HCT116 (cell line): ENCODE data around the gene ATP6V0A1. TPM values are rescaled to one million over a fixed set of nuclear protein-coding genes. Genes with fewer than 3 reads are reported as not detected.
A peak's percentile ranks its signal among the peaks of the same experiment; 100 is the strongest.

Experiments used
- ATAC-seq: fragments of 200-7000 bp; cut with Tn5 transposase; 2 replicates; pipeline ENCODE4 v1.9.1; 2020; ENCODE audit warnings: mild to moderate bottlenecking, moderate library complexity
- BruUV-seq: library from RNA; stranded (reverse); fragments of 400-500 nt; replicated peaks from 2 replicates; lab custom pipeline; 2021; lab: Mats Ljungman, UMichigan
- CTCF ChIA-PET: fragments of 300-600 bp; sonication (Branson Sonifier 250); formaldehyde crosslinking; loops from one replicate; lab custom pipeline; 2021; ENCODE audit warnings: antibody characterized with exemption; lab: Charles Lee
- POLR2A ChIA-PET: fragments of 300-600, 350-600 bp; sonication (Branson Sonifier 250); formaldehyde crosslinking; loops from one replicate; lab custom pipeline; 2021; ENCODE audit warnings: antibody characterized with exemption; lab: Charles Lee
- RAD21 ChIA-PET, 2 experiments: fragments of 300-600 bp; sonication (Branson Sonifier 250); formaldehyde crosslinking; loops; one replicate each; lab custom pipeline; 2023; ENCODE audit warnings: low total read pairs in 2 of 2; ENCODE audit not compliant: uncharacterized antibody in 2 of 2, unreplicated experiment in 2 of 2, low non-redundant PET in 1 of 2; lab: Charles Lee
- DNase-seq: peaks from one replicate; pipeline ENCODE4 v3.0.0-alpha.2; 2010; ENCODE audit warnings: low read depth, low spot score
- H2AFZ ChIP-seq: fragments of 200-600 bp; shearing (Covaris generic), sonication (generic); 2 replicates; pipeline ENCODE4 v1.6.1; 2017; ENCODE audit warnings: low read depth, mixed run types, mixed read lengths, antibody characterized with exemption, low read length; ENCODE audit not compliant: poor library complexity, severe bottlenecking
- H3K27ac ChIP-seq: 2 replicates; pipeline ENCODE4 v1.5.1; 2012; ENCODE audit warnings: low read depth, low read length
- H3K27me3 ChIP-seq: fragments of 200-600 bp; sonication (generic); 2 replicates; pipeline ENCODE4 v1.6.1; 2016; ENCODE audit warnings: mixed run types, low read length, mixed read lengths; ENCODE audit not compliant: insufficient read depth
- H3K36me3 ChIP-seq, 2 experiments: fragments of 200-500 bp in 1 of 2; fragments of 200-600 bp in 1 of 2; sonication (Bioruptor generic) in 1 of 2; sonication (generic) in 1 of 2; 2 replicates each; pipeline versions ENCODE4 v1.5.1 to v1.6.1; 2014 to 2016; ENCODE audit warnings: low read length in 2 of 2, inconsistent platforms in 1 of 2, mixed read lengths in 1 of 2, mixed run types in 1 of 2; ENCODE audit not compliant: insufficient read depth in 2 of 2, control insufficient read depth in 1 of 2
- H3K4me1 ChIP-seq, 2 experiments: fragments of 200-600 bp in 1 of 2; sonication (generic) in 1 of 2; 2 replicates each; pipeline versions ENCODE4 v1.5.1 to v1.6.1; 2012 to 2017; ENCODE audit warnings: low read length in 2 of 2, inconsistent platforms in 1 of 2, mild to moderate bottlenecking in 1 of 2, mixed read lengths in 1 of 2, mixed run types in 1 of 2, moderate library complexity in 1 of 2; ENCODE audit not compliant: insufficient read depth in 2 of 2, control insufficient read depth in 1 of 2
- H3K4me2 ChIP-seq: fragments of 200-600 bp; sonication (generic); 2 replicates; pipeline ENCODE4 v1.6.1; 2017; ENCODE audit warnings: mixed run types, low read length, mixed read lengths
- H3K4me3 ChIP-seq, 2 experiments: fragments of 200-600 bp in 1 of 2; sonication (generic) in 1 of 2; replicated peaks in 1 of 2; 2 replicates each; pipeline ENCODE4 v1.5.1; 2011 to 2016; ENCODE audit warnings: low read length in 2 of 2, control low read depth in 1 of 2, low read depth in 1 of 2, mild to moderate bottlenecking in 1 of 2, mixed read lengths in 1 of 2, mixed run types in 1 of 2
- H3K79me2 ChIP-seq: fragments of 200-600 bp; sonication (generic); 2 replicates; pipeline ENCODE4 v1.6.1; 2017; ENCODE audit warnings: mild to moderate bottlenecking, mixed run types, low read length, moderate library complexity, mixed read lengths; ENCODE audit not compliant: insufficient read depth
- H3K9ac ChIP-seq: fragments of 200-600 bp; sonication (generic); 2 replicates; pipeline ENCODE4 v1.6.1; 2016; ENCODE audit warnings: low read length, mixed read lengths
- H3K9me2 ChIP-seq: fragments of 200-600 bp; sonication (generic), shearing (Covaris generic); 2 replicates; pipeline ENCODE4 v1.6.1; 2017; ENCODE audit warnings: mixed run types, mild to moderate bottlenecking, moderate library complexity; ENCODE audit not compliant: insufficient read depth
- H3K9me3 ChIP-seq, 2 experiments: fragments of 200-500 bp in 1 of 2; fragments of 200-600 bp in 1 of 2; sonication (Bioruptor generic) in 1 of 2; sonication (generic) in 1 of 2; 2 replicates each; pipeline ENCODE4 v1.6.1; 2014 to 2017; ENCODE audit warnings: low read length in 2 of 2, mixed read lengths in 2 of 2, inconsistent platforms in 1 of 2, low read depth in 1 of 2, mild to moderate bottlenecking in 1 of 2, mixed run types in 1 of 2, moderate library complexity in 1 of 2; ENCODE audit not compliant: control insufficient read depth in 1 of 2, insufficient read depth in 1 of 2
- H4K20me1 ChIP-seq: fragments of 200-600 bp; sonication (generic), shearing (Covaris generic); 2 replicates; pipeline ENCODE4 v1.6.1; 2017; ENCODE audit warnings: mixed run types, mild to moderate bottlenecking, moderate library complexity; ENCODE audit not compliant: insufficient read depth
- FOSL1 ChIP-seq: IDR thresholded peaks from 2 replicates; pipeline ENCODE4 v1.6.1; 2012; ENCODE audit warnings: low read depth
- RAD21 ChIP-seq: IDR thresholded peaks from 2 replicates; pipeline ENCODE4 v1.6.1; 2012; ENCODE audit warnings: low read depth, mild to moderate bottlenecking
- SRF ChIP-seq: IDR thresholded peaks from 2 replicates; pipeline ENCODE4 v1.6.1; 2012; ENCODE audit warnings: low read depth
- intact Hi-C: fragments of 100-400 bp; cut with micrococcal nuclease; formaldehyde crosslinking; loops from 2 replicates; pipeline ENCODE4 v1.10.0; 2022
- total RNA-seq: library from RNA; stranded (reverse); gene quantifications from one replicate; pipeline ENCODE4 v1.2.1, GENCODE V29; 2021; ENCODE audit not compliant: unreplicated experiment
- TF ChIP-seq, protein P1 (sequence below): IDR thresholded peaks from 2 replicates; pipeline ENCODE4 v1.6.1; 2012
- TF ChIP-seq, protein P2 (sequence below), 3 experiments: fragments of 200-600 bp in 1 of 3; sonication (generic) in 1 of 3; IDR thresholded peaks in 2 of 3; conservative IDR thresholded peaks in 1 of 3; 2 replicates each; pipeline ENCODE4 v1.5.1; 2012 to 2017; ENCODE audit warnings: low read depth in 2 of 3, low read length in 2 of 3, antibody characterized with exemption in 1 of 3, borderline replicate concordance in 1 of 3, control low read depth in 1 of 3, mild to moderate bottlenecking in 1 of 3, mixed read lengths in 1 of 3, mixed run types in 1 of 3, moderate library complexity in 1 of 3; ENCODE audit not compliant: insufficient read depth in 1 of 3

The ATP6V0A1 gene
- total RNA-seq, 1 experiment from 2014 or later: 65.2 TPM

DNA sequence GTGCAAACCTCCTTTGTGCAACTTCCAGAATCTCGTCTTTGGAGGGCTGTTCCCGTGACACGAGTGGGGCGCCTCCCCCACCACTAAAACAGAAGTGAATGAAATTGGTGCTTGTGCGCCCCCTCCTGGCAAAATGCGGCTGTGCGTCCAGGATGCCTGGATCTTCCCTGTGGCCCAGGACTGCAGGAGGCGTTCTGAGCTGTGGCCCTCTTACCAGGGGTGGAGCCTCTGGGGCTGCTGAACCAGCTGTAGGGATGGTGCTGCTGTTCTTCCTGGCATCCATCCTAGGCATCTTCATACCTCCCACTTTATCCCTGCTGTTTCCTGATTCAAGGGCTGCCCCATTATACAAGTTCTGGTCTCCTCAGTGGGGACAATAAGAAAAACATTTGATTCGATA, 58.8 kb downstream of the ATP6V0A1 start:
- ChIA-PET POLR2A (interaction anchor here (0.6 to 4.6 kb wide), 3 partner anchors 10 to 516 kb away, joined by 3 to 28 read pairs (median 7); partner anchors contain the start of gene CAVIN1), CTCF (interaction anchor here (0.5 to 2.6 kb wide), 26 partner anchors 10 to 295 kb away, joined by 3 to 22 read pairs (median 4); partner anchors contain the start of genes CAVIN1, NAGLU and STAT3), RAD21 (interaction anchor here (0.6 to 1.2 kb wide), 3 partner anchors 9 to 10 kb away, joined by 3 to 6 read pairs (median 3); no protein-coding TSS in a partner anchor)
- Histone ChIP-seq H4K20me1 (no peaks in the 10 kb centered on the region), H3K4me2 (peak overlapping the region; percentile 78), H3K79me2 (no peaks in the 10 kb centered on the region), H3K9me3 (no peaks in the 10 kb centered on the region), H3K36me3 (peaks cover 3 to 5% of the 10 kb centered on the region in 2 experiments; a peak in 3 of 4 replicates), H3K27me3 (no peaks in the 10 kb centered on the region), H2AFZ (no peak overlapping the region), H3K4me3 (no peak overlapping the region), H3K27ac (peak overlapping the region; percentile 93), H3K9me2 (no peaks in the 10 kb centered on the region), H3K9ac (peak overlapping the region; percentile 63), H3K4me1 (peaks cover 39 to 52% of the 10 kb centered on the region in 2 experiments)
- ATAC-seq (peak; percentile 75), DNase-seq (peak; percentile 56)
- TF ChIP-seq RAD21: peak; percentile 91
- no peak for TF ChIP-seq FOSL1
- TF ChIP-seq SRF: no peak
- TF ChIP-seq, protein P1, sequence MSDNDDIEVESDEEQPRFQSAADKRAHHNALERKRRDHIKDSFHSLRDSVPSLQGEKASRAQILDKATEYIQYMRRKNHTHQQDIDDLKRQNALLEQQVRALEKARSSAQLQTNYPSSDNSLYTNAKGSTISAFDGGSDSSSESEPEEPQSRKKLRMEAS: no peak
- TF ChIP-seq, protein P2, sequence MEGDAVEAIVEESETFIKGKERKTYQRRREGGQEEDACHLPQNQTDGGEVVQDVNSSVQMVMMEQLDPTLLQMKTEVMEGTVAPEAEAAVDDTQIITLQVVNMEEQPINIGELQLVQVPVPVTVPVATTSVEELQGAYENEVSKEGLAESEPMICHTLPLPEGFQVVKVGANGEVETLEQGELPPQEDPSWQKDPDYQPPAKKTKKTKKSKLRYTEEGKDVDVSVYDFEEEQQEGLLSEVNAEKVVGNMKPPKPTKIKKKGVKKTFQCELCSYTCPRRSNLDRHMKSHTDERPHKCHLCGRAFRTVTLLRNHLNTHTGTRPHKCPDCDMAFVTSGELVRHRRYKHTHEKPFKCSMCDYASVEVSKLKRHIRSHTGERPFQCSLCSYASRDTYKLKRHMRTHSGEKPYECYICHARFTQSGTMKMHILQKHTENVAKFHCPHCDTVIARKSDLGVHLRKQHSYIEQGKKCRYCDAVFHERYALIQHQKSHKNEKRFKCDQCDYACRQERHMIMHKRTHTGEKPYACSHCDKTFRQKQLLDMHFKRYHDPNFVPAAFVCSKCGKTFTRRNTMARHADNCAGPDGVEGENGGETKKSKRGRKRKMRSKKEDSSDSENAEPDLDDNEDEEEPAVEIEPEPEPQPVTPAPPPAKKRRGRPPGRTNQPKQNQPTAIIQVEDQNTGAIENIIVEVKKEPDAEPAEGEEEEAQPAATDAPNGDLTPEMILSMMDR (IDR thresholded peaks at IDR 0.05 in 2 of 3, conservative IDR thresholded peaks at IDR 0.05 in 1 of 3; ENCODE audit: borderline replicate concordance in 1 of 3, insufficient read depth in 1 of 3, low read depth in 2 of 3, low read length in 2 of 3): peak; percentile 95 to 98 (median 97)
- BruUV-seq: no TSS peak
- intact Hi-C loops: loop anchor here (2.0 to 5.0 kb wide), 3 partner anchors 89 to 195 kb away; no protein-coding TSS in a partner anchor
